ENCODE measurements around the gene HIVEP3.

HIVEP3 gene

GRCh38 chr1:41773842-41774241 is 144.9 kb downstream of the HIVEP3 start:
- DNase-seq (ENCODE audit: low read depth): no peak
- no peak for TF ChIP-seq CTCF (conservative IDR thresholded peaks at IDR 0.05; ENCODE audit: low read length)
- no peak overlapping the region for H3K4me3 ChIP-seq (ENCODE audit: low read length)

DNA sequence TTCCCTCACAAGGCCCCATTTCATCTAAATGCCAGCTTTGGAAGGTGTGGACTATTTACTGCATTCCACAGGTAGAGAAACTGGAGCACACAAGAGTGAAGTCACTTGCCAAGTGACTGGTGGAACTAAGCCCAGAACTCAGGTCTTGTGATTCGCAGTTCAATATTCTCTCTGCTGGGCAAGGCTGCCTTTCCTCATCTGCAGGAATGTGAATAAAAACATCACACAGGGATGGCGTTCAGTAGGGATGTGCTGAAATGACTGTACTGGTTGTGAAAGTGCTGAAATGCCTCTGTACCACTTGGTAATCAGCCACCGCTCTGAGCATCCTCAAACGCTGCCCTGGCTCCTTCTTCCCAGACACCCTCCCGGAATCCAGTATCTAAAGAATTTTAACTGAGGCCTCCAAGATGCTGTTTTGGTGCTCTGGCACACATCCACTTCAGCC is 145.6 kb downstream of the HIVEP3 start:
- no peak for TF ChIP-seq CTCF (conservative IDR thresholded peaks at IDR 0.05; ENCODE audit: low read length)
- peak; percentile 99 for DNase-seq (ENCODE audit: low read depth)
- H3K4me3 ChIP-seq (ENCODE audit: low read length): no peak overlapping the region

DNA sequence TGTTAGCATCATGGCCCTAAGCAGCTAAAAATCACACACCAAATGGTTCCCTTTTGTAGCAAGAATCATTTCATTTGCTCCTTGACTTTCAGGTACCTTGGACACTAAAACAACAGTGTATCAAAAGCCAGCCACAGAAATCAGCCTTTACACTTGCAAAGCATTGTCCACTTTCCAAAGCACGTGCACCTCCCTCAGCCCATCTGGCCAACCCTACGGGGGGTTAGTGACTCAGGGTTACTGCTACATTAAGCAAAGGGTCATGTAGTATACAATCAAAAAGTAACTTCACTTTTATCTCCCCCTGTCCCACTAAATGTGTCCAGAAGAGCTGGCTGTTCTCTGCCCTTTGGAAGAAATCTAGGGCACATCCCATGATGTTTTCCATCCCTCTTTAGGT is 149.7 kb downstream of the HIVEP3 start:
- no peak for DNase-seq (ENCODE audit: low read depth)
- TF ChIP-seq CTCF (conservative IDR thresholded peaks at IDR 0.05; ENCODE audit: low read length): no peak
- H3K4me3 ChIP-seq (ENCODE audit: low read length): no peak overlapping the region

- no peak for TF ChIP-seq CTCF (conservative IDR thresholded peaks at IDR 0.05; ENCODE audit: low read length)
- no peak overlapping the region for H3K4me3 ChIP-seq (ENCODE audit: low read length)
- DNase-seq (ENCODE audit: low read depth): no peak
Observed at GRCh38 chr1:41768583-41768982, 150.1 kb downstream of the HIVEP3 start.

- no peak overlapping the region for H3K4me3 ChIP-seq (ENCODE audit: low read length)
- no peak for TF ChIP-seq CTCF (conservative IDR thresholded peaks at IDR 0.05; ENCODE audit: low read length)
- DNase-seq (ENCODE audit: low read depth): peak; percentile 37
Observed at GRCh38 chr1:41767534-41768525, 150.9 kb downstream of the HIVEP3 start.

DNA sequence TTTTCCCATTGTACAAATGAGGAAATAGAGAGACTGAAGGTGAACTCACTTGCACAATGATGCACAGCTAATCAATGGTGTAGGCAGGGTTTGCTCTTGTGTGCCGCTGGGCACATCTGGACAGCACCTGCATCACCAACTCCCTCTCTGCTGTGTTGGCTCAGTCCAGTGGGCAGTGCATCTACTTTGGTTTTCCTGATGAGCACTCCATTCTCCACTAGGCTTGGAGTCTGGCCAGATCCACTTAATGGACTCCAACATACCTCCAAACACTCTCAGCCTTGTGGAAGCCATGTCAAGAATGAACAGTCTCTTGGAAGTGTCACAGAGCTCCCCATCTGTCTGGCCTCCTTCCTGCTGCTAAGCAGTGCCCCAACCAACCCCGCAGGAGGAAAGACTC is 152.2 kb downstream of the HIVEP3 start:
- no peak overlapping the region for H3K4me3 ChIP-seq (ENCODE audit: low read length)
- peak; percentile 45 for DNase-seq (ENCODE audit: low read depth)
- TF ChIP-seq CTCF (conservative IDR thresholded peaks at IDR 0.05; ENCODE audit: low read length): no peak

DNA sequence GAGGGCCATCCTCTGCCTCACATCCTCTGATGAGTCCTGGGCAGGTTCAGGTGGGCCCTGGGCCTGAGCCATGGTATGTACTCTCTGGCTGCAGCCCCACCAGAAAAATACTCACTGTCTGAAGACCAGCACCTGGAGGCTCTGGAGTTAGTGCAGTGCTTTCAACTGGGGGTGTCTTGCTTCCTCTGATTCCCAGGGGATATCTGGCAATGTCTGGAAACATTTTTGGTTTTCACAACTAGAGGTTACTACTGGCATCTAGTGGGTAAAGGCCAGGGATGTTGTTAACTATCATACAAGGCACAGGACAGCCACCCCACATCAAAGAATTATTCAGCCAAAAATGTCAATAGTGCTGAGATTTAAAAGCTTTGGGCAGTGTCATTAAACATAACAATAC is 152.7 kb downstream of the HIVEP3 start:
- H3K4me3 ChIP-seq (ENCODE audit: low read length): no peak overlapping the region
- TF ChIP-seq CTCF (conservative IDR thresholded peaks at IDR 0.05; ENCODE audit: low read length): peak; percentile 6; the same call in 1 of the 2 replicates
- DNase-seq (ENCODE audit: low read depth): peak; percentile 33

All from AG10803 (cell line).